A673 (cell line): Measurements from ENCODE around the gene C19orf12.

Source experiments
- CTCF ChIP-seq: fragments of 300-800, 200-600 bp; sonication (generic); conservative IDR thresholded peaks from 2 replicates; pipeline ENCODE4 v1.5.1; 2017; ENCODE audit warnings: low read depth, mild to moderate bottlenecking, antibody characterized with exemption, low read length, moderate library complexity, mixed read lengths
- EZH2 ChIP-seq: fragments of 200-600 bp; sonication (generic); IDR thresholded peaks from 2 replicates; pipeline ENCODE4 v1.6.1; 2017; ENCODE audit warnings: borderline replicate concordance, low read depth, mild to moderate bottlenecking, mixed read lengths, antibody characterized with exemption, low read length; ENCODE audit not compliant: poor library complexity, severe bottlenecking

GRCh38 chr19:29696565-29696846, 18.6 kb downstream of the C19orf12 start:
- TF ChIP-seq CTCF (no peak), EZH2 (no peak)
